Stimulated activated CD8-positive, alpha-beta memory T cell treated with anti-CD3 and anti-CD28 coated beads, Interleukin-4, amount 100 ng/mL, for 48 hours (primary cell): Measurements from ENCODE around the gene ZNF699.
"Not testable (repeated sequence)": the region's sequence is repeated elsewhere in the genome, so short reads cannot be mapped to it uniquely, and the experiment has no call there.

Experiments used
- DNase-seq: peaks from one replicate; pipeline ENCODE4 v3.0.0-alpha.2; 2020

The ZNF699 gene

DNA sequence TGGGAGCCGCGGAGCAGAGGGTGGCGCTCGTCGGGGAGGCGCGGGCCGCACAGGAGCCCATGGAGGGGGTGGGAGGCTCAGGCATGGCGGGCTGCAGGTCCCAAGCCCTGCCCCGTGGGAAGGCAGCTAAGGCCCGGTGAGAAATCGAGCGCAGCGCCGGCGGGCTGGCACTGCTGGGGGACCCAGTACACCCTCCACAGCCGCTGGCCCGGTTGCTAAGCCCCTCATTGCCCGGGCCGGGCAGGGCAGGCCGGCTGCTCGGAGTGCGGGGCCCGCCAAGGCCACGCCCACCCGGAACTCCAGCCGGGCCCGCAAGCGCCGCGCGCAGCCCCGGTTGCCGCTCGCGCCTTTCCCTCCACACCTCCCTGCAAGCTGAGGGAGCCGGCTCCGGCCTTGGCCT lies 26.2 kb downstream of the ZNF699 start:
- not testable (repeated sequence) for DNase-seq

DNA sequence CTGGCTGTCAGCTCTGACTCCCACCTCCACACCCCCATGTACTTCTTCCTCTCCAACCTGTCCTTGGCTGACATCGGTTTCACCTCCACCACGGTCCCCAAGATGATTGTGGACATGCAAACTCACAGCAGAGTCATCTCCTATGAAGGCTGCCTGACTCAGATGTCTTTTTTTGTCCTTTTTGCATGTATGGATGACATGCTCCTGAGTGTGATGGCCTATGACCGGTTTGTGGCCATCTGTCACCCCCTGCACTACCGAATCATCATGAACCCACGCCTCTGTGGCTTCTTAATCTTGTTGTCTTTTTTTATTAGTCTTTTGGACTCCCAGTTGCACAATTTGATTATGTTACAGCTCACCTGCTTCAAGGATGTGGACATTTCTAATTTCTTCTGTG lies 58.4 kb downstream of the ZNF699 start:
- DNase-seq, result no peak

DNA sequence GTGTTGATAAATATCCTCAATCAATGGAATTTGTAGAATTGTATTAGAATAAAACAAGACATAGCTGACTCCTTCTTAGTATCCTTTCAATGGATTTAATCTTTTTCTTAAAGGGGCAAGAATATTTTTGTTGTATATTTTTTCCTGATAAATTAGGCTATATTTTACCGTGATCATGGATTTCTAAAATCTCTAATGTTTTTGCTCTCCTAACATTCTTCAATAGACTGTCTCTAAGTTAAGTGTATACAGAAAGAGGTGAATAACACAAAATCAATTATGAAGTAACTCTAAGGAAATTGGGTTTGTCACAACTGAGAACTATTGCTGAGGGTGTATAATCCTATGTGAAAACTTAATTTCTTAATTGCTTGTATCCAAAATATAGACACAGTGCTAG lies 59.0 kb downstream of the ZNF699 start, which contains the start of gene OR7E24:
Gene OR7E24 (plus strand): TSS at position 301 of the 400 bp plus-strand sequence. CDS start 114 bp downstream, outside the sequence.
- DNase-seq, result no peak
